ENCODE data around the gene CCDC175.

Gene CCDC175

DNA sequence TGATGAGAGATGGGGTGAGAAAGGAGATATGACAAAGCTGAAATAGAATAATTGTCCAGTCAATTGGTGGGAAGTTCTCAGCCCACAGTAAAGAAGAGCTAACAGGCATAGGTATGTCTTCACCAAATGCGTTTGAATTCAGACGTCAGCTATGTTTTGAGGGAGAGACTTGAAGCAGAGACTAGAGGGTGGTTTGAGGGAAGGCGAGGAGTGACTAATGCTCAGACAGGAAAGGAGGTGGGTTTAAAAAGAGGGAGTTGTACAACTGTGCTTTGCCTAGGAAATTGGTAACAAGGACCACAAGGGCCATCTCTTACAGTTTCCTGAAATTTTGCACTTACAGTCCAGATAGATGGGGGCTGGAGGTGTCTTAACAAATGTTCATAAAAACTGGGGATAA is 85.9 kb downstream of the CCDC175 start:
- DNase-seq (ENCODE audit: insufficient read length, low spot score), result no peak
- TF ChIP-seq SPI1 (IDR thresholded peaks at IDR 0.05; ENCODE audit: low read depth, low read length), result no peak
- no peak for TF ChIP-seq POLR2A (IDR thresholded peaks at IDR 0.05; ENCODE audit: low read depth, low read length)
- no peak for TF ChIP-seq POLR2AphosphoS5 (IDR thresholded peaks at IDR 0.05; ENCODE audit: low read depth, low read length)
- no peak for TF ChIP-seq POU2F2 (IDR thresholded peaks at IDR 0.05; ENCODE audit: low read depth, low read length)
- FAIRE-seq, result no peak

DNA sequence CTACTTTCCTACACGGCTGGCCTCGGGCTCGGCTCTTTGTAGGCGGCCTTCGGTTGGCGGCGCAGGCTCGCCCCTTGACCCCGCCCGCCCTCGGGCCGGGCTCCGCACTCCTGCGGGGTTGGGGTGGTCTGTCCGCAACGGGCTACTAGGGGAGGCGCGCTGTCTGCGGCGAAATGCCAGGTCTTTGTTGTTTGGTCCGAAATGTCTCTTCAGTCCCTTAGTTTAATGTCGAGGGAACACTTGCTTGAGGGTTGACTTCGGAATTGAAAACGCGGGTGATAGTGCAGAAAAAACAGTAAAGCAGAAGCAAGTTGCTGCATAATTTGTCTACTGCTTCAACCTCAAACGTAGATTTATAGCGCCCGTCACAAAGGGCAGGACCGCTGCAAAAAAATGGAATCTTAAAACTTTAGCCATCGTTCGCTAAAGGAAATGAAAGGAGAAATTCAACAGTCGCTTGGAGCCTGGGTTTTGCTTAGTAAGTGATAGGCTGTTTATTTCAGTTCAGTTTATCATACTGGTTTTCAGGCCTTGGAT is 91.9 kb downstream of the CCDC175 start:
- DNase-seq (ENCODE audit: insufficient read length, low spot score) (peak; percentile 30), FAIRE-seq (no peak)
- TF ChIP-seq POLR2A (IDR thresholded peaks at IDR 0.05; ENCODE audit: low read depth, low read length) (no peak), POU2F2 (IDR thresholded peaks at IDR 0.05; ENCODE audit: low read depth, low read length) (no peak), PAX5 (IDR thresholded peaks at IDR 0.05; ENCODE audit: insufficient read depth, low read length, severe bottlenecking) (no peak), SPI1 (IDR thresholded peaks at IDR 0.05; ENCODE audit: low read depth, low read length) (no peak)

DNA sequence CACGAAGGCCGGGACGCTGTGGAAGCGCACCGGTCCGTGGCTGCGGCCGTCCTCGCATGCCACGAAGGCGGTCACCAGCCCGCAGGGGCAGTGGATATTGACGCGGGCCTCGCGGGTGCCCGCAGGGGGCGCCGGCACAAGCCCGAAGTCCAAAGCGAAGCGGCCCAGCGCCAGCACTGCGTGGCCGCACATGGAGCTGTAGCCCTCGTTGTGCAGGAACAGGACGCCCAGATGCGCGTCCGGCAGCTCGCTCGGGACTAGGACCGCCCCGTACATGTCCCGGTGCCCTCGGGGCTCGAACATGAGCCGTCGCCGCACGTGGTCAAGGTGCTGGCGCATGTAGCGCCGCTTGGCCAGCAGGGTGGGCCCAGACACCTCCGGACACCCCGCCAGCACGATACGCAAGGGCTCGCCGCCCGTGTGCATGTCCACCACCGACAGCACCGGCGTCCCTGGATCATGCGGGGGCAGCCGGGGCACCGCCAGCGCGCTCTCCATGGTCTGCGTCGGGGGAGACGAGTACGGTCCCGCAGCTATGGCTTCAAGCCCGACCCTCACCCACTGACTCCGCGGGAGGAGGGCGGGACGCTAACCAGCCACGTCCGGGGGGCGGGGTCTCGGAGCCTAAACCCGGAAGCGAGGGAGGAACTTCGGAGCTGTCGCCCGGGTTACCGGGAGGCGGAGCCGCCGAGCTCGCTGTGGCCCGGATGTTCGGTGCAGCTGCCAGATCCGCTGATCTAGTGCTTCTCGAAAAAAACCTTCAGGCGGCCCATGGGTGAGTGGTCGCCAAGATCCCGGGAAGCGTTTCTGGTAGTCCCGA is 92.6 kb downstream of the CCDC175 start, which contains the start of the genes JKAMP and L3HYPDH:
Gene JKAMP (plus strand): TSS at position 699 of the 820 bp plus-strand sequence. CDS start 73 bp downstream, at position 772.
Gene L3HYPDH (minus strand): TSS at position 590 of the 820 bp plus-strand sequence. CDS start 92 bp downstream, at position 498.
- peak; percentile 88 for TF ChIP-seq POLR2AphosphoS5 (IDR thresholded peaks at IDR 0.05; ENCODE audit: low read depth, low read length)
- TF ChIP-seq TAF1 (IDR thresholded peaks at IDR 0.05; ENCODE audit: low read depth, low read length), result peak; percentile 54; the same call in 1 of the 2 replicates
- TF ChIP-seq POU2F2 (IDR thresholded peaks at IDR 0.05; ENCODE audit: low read depth, low read length), result 0 out of 2 replicates have a peak, but pooled peaks have one; percentile 3
- TF ChIP-seq PAX5 (IDR thresholded peaks at IDR 0.05; ENCODE audit: insufficient read depth, low read length, severe bottlenecking), result no peak
- peak; percentile 72 for TF ChIP-seq SPI1 (IDR thresholded peaks at IDR 0.05; ENCODE audit: low read depth, low read length)
- TF ChIP-seq POLR2A (IDR thresholded peaks at IDR 0.05; ENCODE audit: low read depth, low read length), result peak; percentile 80
- FAIRE-seq (peak; percentile 94), DNase-seq (ENCODE audit: insufficient read length, low spot score) (peak; percentile 88)

DNA sequence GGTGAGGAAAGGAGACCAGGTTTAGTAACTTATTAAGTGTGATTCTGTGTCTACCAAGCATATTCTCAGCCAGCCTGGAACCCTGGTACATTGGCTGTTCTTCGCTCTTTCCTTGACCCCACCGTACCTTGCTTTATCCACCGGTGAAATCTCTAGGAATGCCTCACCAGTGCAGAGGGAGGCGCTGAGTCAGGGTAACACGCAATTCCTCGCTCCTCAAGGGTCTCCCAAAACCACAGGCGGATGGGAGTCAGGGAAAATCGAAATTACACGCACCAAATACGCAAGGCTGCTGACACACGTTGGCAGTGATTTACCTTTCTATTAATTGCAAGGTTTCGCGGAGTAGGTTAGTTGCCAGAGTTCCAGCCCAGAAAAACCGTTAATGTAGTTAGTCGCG is 93.2 kb downstream of the CCDC175 start:
- no peak for DNase-seq (ENCODE audit: insufficient read length, low spot score)
- TF ChIP-seq SPI1 (IDR thresholded peaks at IDR 0.05; ENCODE audit: low read depth, low read length), result no peak
- 0 out of 2 replicates have a peak, but pooled peaks have one; percentile 1 for TF ChIP-seq POU2F2 (IDR thresholded peaks at IDR 0.05; ENCODE audit: low read depth, low read length)
- peak; percentile 40 for FAIRE-seq

DNA sequence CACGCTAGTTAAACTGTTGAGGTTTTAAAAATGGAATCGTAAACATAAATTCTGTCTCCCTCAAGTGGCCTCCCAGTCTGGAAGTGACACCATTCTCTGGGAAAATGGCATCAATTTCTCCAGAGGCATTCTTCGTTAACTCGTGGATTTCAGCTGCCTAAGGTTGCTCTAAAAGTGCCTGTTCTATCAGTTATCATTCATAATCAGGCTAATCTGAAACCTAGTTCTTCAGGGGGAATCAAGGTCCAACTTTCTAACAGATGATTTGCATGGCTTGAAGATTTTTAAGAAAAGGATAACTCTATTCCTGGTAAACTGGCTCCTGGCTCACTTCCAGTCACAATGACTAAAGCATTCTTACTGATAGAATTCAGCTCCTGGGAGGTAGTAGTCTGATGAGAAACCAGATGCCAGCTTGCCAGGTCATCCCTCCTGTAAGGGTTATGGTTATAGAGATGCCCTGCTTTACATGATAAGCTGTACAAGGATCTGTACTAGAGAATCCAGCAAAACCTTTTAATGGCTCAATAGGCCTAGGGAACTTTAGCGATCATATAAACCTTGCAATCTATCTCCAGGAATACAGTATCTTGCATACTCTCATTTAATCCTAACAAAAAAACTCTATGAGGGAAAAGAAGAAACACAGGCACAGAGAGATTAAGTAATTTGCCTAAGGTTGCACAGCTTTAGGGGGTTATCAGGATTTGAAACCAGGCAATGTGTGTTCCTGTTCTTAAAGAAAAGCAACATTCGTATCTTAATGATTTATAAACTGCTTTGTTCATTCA is 93.9 kb downstream of the CCDC175 start:
- no peak for TF ChIP-seq POLR2A (IDR thresholded peaks at IDR 0.05; ENCODE audit: low read depth, low read length)
- no peak for TF ChIP-seq TAF1 (IDR thresholded peaks at IDR 0.05; ENCODE audit: low read depth, low read length)
- TF ChIP-seq PAX5 (IDR thresholded peaks at IDR 0.05; ENCODE audit: insufficient read depth, low read length, severe bottlenecking), result no peak
- no peak for TF ChIP-seq POLR2AphosphoS5 (IDR thresholded peaks at IDR 0.05; ENCODE audit: low read depth, low read length)
- TF ChIP-seq SPI1 (IDR thresholded peaks at IDR 0.05; ENCODE audit: low read depth, low read length), result no peak
- TF ChIP-seq POU2F2 (IDR thresholded peaks at IDR 0.05; ENCODE audit: low read depth, low read length), result no peak
- DNase-seq (ENCODE audit: insufficient read length, low spot score), result no peak

DNA sequence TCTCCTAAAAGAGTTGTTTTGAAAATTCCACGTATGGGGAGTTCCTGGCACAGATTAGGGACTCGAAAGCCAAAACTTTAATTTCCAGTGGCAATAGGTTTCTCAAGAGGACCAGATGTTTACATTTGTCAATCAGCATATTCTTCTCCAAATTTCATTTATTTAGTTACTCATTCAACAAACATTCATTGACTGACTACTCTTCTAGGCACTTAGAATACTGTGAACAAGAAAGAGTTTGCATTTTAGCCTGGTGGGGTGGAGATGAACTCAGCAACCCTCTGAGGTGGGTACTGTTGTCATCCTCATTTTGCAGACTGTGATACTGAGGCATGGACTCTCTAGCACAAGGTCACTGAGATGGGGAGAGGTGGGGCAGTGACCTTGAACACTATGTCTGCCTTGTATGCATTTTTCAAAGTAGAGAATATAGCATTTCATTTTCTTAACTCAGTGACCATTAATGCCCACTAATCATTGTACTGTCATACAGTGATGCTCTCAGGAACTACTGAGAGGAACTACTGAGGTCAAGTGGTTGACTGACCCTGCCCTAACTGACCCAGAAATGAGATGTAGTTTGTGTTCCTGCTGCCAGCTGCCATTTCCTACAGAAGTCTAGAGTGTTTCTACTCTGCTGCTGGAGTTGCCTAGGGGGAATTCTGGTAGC is 94.6 kb downstream of the CCDC175 start:
- FAIRE-seq (no peak), DNase-seq (ENCODE audit: insufficient read length, low spot score) (no peak)
- no peak for TF ChIP-seq PAX5 (IDR thresholded peaks at IDR 0.05; ENCODE audit: insufficient read depth, low read length, severe bottlenecking)
- TF ChIP-seq SPI1 (IDR thresholded peaks at IDR 0.05; ENCODE audit: low read depth, low read length), result no peak
- no peak for TF ChIP-seq POLR2A (IDR thresholded peaks at IDR 0.05; ENCODE audit: low read depth, low read length)
- TF ChIP-seq TAF1 (IDR thresholded peaks at IDR 0.05; ENCODE audit: low read depth, low read length), result no peak
- 0 out of 2 replicates have a peak, but pooled peaks have one; percentile 22 for TF ChIP-seq POLR2AphosphoS5 (IDR thresholded peaks at IDR 0.05; ENCODE audit: low read depth, low read length)
- no peak for TF ChIP-seq POU2F2 (IDR thresholded peaks at IDR 0.05; ENCODE audit: low read depth, low read length)

More for the DNA sequence above, 93.9 kb downstream of the CCDC175 start:
- FAIRE-seq, result no peak

DNA sequence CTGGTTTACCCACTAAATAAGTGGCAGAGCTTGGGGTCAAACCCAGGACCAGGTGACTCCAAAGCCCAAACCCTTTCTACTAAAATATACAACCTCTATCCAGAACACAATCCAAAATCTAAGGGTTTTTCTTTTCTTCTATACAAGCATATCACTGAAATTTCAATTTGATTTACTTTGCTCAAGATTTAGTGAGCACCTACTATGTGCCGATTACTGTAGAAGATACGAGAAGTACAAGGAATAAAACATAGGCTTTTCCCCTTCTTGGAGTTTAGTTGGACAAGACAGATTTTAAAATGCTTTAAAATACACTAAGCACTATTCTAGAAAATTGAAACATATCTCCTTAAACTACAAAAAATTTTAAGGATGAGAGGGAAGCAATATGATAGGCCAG is 95.2 kb downstream of the CCDC175 start:
- no peak for DNase-seq (ENCODE audit: insufficient read length, low spot score)
- no peak for TF ChIP-seq TAF1 (IDR thresholded peaks at IDR 0.05; ENCODE audit: low read depth, low read length)
- no peak for FAIRE-seq

DNA sequence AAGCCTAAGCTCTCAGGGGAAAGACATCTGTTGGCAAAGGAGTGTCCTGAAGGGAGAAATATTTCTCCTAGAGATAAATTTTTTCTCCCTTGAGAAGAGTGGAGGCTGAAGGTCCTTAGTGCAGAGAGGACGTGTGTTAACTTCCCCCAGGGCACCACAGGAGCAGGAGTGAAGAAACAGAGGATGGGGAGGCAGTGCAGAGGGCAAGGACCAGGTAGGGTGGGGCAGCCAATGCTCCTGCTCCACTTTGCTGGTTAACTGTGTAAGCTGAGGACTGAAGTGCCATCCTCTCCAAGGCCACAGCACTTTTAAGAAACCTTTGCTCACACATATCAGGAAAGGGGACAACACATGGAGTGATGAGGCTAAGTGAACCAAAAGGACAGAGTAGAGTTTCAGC is 96.4 kb downstream of the CCDC175 start:
- FAIRE-seq (no peak), DNase-seq (ENCODE audit: insufficient read length, low spot score) (no peak)
- TF ChIP-seq PAX5 (IDR thresholded peaks at IDR 0.05; ENCODE audit: insufficient read depth, low read length, severe bottlenecking) (no peak), SPI1 (IDR thresholded peaks at IDR 0.05; ENCODE audit: low read depth, low read length) (no peak), POLR2A (IDR thresholded peaks at IDR 0.05; ENCODE audit: low read depth, low read length) (no peak), POLR2AphosphoS5 (IDR thresholded peaks at IDR 0.05; ENCODE audit: low read depth, low read length) (no peak), TAF1 (IDR thresholded peaks at IDR 0.05; ENCODE audit: low read depth, low read length) (no peak), POU2F2 (IDR thresholded peaks at IDR 0.05; ENCODE audit: low read depth, low read length) (no peak)

DNA sequence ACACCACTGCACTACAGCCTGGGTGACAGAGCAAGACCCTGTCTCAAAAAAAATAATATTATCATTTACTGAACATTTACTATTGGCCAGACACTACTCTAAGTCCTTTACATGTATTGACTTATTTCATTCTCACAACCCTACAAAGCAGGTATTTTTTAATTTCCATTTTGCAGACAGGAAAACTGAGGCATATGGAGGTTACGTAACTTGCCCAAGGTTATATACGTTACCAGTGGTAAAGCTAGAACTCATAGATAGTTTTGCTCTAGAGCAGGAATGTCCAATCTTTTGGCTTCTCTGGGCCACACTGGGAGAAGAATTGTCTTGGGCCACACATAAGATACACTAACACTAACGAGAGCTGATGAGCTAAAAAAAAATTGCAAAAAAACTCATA is 98.1 kb downstream of the CCDC175 start:
- DNase-seq (ENCODE audit: insufficient read length, low spot score) (no peak), FAIRE-seq (no peak)
- TF ChIP-seq POU2F2 (IDR thresholded peaks at IDR 0.05; ENCODE audit: low read depth, low read length), result no peak
- TF ChIP-seq POLR2A (IDR thresholded peaks at IDR 0.05; ENCODE audit: low read depth, low read length), result no peak
- no peak for TF ChIP-seq POLR2AphosphoS5 (IDR thresholded peaks at IDR 0.05; ENCODE audit: low read depth, low read length)
- no peak for TF ChIP-seq SPI1 (IDR thresholded peaks at IDR 0.05; ENCODE audit: low read depth, low read length)

Measured in GM12891 (cell line).